ENCODE measurements around the gene RAD18.

DNA sequence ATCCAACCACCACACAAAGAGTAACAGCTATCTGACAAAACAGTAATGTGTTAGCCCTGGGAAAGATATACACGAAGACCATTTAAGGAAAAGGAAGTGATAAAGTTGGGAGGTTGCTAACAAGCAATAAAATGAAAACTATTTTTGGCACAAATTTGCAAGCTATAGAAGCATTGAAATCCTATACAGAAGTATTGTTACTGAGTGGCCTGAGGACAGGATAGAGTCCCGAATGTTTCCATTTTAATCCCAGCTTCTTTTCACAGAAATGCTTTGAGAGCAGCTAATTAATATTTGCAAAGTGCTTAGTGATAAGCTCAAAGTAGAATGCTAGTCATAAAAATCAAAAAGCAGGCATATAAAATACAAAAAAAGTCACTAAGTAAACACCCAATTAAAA lies 51.5 kb downstream of the RAD18 start:
- TF ChIP-seq, protein P1, sequence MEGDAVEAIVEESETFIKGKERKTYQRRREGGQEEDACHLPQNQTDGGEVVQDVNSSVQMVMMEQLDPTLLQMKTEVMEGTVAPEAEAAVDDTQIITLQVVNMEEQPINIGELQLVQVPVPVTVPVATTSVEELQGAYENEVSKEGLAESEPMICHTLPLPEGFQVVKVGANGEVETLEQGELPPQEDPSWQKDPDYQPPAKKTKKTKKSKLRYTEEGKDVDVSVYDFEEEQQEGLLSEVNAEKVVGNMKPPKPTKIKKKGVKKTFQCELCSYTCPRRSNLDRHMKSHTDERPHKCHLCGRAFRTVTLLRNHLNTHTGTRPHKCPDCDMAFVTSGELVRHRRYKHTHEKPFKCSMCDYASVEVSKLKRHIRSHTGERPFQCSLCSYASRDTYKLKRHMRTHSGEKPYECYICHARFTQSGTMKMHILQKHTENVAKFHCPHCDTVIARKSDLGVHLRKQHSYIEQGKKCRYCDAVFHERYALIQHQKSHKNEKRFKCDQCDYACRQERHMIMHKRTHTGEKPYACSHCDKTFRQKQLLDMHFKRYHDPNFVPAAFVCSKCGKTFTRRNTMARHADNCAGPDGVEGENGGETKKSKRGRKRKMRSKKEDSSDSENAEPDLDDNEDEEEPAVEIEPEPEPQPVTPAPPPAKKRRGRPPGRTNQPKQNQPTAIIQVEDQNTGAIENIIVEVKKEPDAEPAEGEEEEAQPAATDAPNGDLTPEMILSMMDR (IDR thresholded peaks at IDR 0.05; ENCODE audit: poor library complexity) = no peak
- TF ChIP-seq EZH2 (IDR thresholded peaks at IDR 0.05; ENCODE audit: borderline replicate concordance) = no peak

Measured in hepatocyte (in vitro differentiated cells).